ENCODE measurements around the gene GEMIN8.

Gene GEMIN8

GRCh38 chrX:14003028-14003427 lies 26.7 kb downstream of the GEMIN8 start:
- TF ChIP-seq EZH2phosphoT487 (IDR thresholded peaks at IDR 0.05; ENCODE audit: borderline replicate concordance, low read length) (no peak), CTCF (IDR thresholded peaks at IDR 0.05; ENCODE audit: low read depth, low read length, poor library complexity, severe bottlenecking) (no peak)
- Histone ChIP-seq H3K27ac (ENCODE audit: low read depth, low read length) (no peak overlapping the region), H3K4me2 (ENCODE audit: low read length) (no peak overlapping the region), H3K4me1 (ENCODE audit: control insufficient read depth, low read length) (no peaks in the 10 kb centered on the region), H4K20me1 (ENCODE audit: control insufficient read depth, insufficient read depth, low read depth, low read length) (no peaks in the 10 kb centered on the region), H3K27me3 (ENCODE audit: control insufficient read depth, low read length) (no peaks in the 10 kb centered on the region), H3K36me3 (ENCODE audit: control insufficient read depth, low read length) (no peaks in the 10 kb centered on the region), H3K9me2 (replicated peaks; ENCODE audit: control insufficient read depth, low read length) (no peaks in the 10 kb centered on the region), H3K9me3 (ENCODE audit: control insufficient read depth, insufficient read depth, low read length) (no peaks in the 10 kb centered on the region), H3K4me3 (ENCODE audit: low read length) (no peak overlapping the region), H3K79me2 (ENCODE audit: control insufficient read depth, low read length) (no peaks in the 10 kb centered on the region), H3F3A (ENCODE audit: control insufficient read depth, insufficient read depth) (no peaks in the 10 kb centered on the region)

GRCh38 chrX:13996650-13997049 lies 33.0 kb downstream of the GEMIN8 start:
- H4K20me1 ChIP-seq (ENCODE audit: control insufficient read depth, insufficient read depth, low read depth, low read length), result no peaks in the 10 kb centered on the region
- TF ChIP-seq EZH2phosphoT487 (IDR thresholded peaks at IDR 0.05; ENCODE audit: borderline replicate concordance, low read length), result no peak
- no peak for TF ChIP-seq CTCF (IDR thresholded peaks at IDR 0.05; ENCODE audit: low read depth, low read length, poor library complexity, severe bottlenecking)
- H3K9me3 ChIP-seq (ENCODE audit: control insufficient read depth, insufficient read depth, low read length), result no peaks in the 10 kb centered on the region

GRCh38 chrX:13994536-13995080 lies 35.1 kb downstream of the GEMIN8 start:
- H3K36me3 ChIP-seq (ENCODE audit: control insufficient read depth, low read length), result no peaks in the 10 kb centered on the region
- TF ChIP-seq EZH2phosphoT487 (IDR thresholded peaks at IDR 0.05; ENCODE audit: borderline replicate concordance, low read length) (no peak), CTCF (IDR thresholded peaks at IDR 0.05; ENCODE audit: low read depth, low read length, poor library complexity, severe bottlenecking) (no peak)
- H4K20me1 ChIP-seq (ENCODE audit: control insufficient read depth, insufficient read depth, low read depth, low read length), result no peaks in the 10 kb centered on the region
- H3K9me2 ChIP-seq (replicated peaks; ENCODE audit: control insufficient read depth, low read length), result no peaks in the 10 kb centered on the region
- no peak overlapping the region for H3K27ac ChIP-seq (ENCODE audit: low read depth, low read length)
- H3K4me3 ChIP-seq (ENCODE audit: low read length), result no peak overlapping the region
- H3F3A ChIP-seq (ENCODE audit: control insufficient read depth, insufficient read depth), result no peaks in the 10 kb centered on the region
- no peaks in the 10 kb centered on the region for H3K9me3 ChIP-seq (ENCODE audit: control insufficient read depth, insufficient read depth, low read length)
- H3K27me3 ChIP-seq (ENCODE audit: control insufficient read depth, low read length), result no peaks in the 10 kb centered on the region
- no peak overlapping the region for H3K4me2 ChIP-seq (ENCODE audit: low read length)
- no peaks in the 10 kb centered on the region for H3K4me1 ChIP-seq (ENCODE audit: control insufficient read depth, low read length)
- H3K79me2 ChIP-seq (ENCODE audit: control insufficient read depth, low read length), result no peaks in the 10 kb centered on the region

More at GRCh38 chrX:13996650-13997049, 33.0 kb downstream of the GEMIN8 start:
- Histone ChIP-seq H3K79me2 (ENCODE audit: control insufficient read depth, low read length) (no peaks in the 10 kb centered on the region), H3K27me3 (ENCODE audit: control insufficient read depth, low read length) (no peaks in the 10 kb centered on the region), H3F3A (ENCODE audit: control insufficient read depth, insufficient read depth) (no peaks in the 10 kb centered on the region), H3K4me2 (ENCODE audit: low read length) (no peak overlapping the region), H3K27ac (ENCODE audit: low read depth, low read length) (no peak overlapping the region), H3K4me3 (ENCODE audit: low read length) (no peak overlapping the region), H3K4me1 (ENCODE audit: control insufficient read depth, low read length) (no peaks in the 10 kb centered on the region), H3K36me3 (ENCODE audit: control insufficient read depth, low read length) (no peaks in the 10 kb centered on the region), H3K9me2 (replicated peaks; ENCODE audit: control insufficient read depth, low read length) (no peaks in the 10 kb centered on the region)

Measured in DOHH2 (cell line).